ENCODE results near the gene PLD2. TPM values are rescaled to one million over a fixed set of nuclear protein-coding genes. Genes with fewer than 3 reads are reported as not detected.

PLD2 gene
- total RNA-seq, 4 donors from 2014 or later, result 13.9 to 81.9 (median 18.9) TPM

GRCh38 chr17:4837471-4838308 is 30.7 kb downstream of the PLD2 start:
- in situ Hi-C loops (cut with MboI; ENCODE audit: low pct_ligation_motif_present in 1 of 4, low pct_unique_long_range_greater_than_20kb in 1 of 4, low sequenced_read_pairs in 3 of 4), result no loop called here
- H3K4me1 ChIP-seq, result peaks cover 10 to 69% (median 30%) of the 10 kb centered on the region in 4 donors
- WGBS, 2 donors (ENCODE audit: low coverage in 1 of 2), result 43 to 72% methylated on average over 4 to 13 of the region's 13 CpGs

DNA sequence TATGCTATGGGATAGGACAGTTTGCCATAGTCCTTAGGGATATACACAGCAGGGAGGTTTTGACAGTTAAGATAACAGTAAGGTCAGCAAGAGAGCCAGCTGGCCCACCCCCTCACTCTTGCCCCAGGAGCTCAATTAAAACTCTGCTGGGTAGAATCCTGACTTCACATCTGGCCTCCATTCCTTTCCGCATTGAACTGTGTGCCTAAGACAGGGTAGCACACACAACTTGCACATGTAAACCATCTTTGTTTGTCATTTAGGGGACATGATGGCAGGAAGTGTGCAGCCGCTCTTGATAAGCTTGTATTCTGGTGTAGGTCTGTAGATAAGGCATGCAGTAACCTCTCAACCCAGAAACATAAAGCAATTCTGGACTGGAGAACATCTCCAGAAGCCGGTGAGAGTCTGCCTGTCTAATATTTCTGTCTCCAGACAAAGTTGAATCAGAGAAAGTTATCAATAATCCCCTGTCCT is 31.4 kb downstream of the PLD2 start:
- in situ Hi-C loops (cut with MboI; ENCODE audit: low pct_ligation_motif_present in 1 of 4, low pct_unique_long_range_greater_than_20kb in 1 of 4, low sequenced_read_pairs in 3 of 4) (no loop called here), intact Hi-C loops (cut with DNase I; ENCODE audit: low total_unique reads) (no loop called here)
- Histone ChIP-seq H3K27ac (no peak overlapping the region), H3K9me3 (no peaks in the 10 kb centered on the region), H3K27me3 (no peaks in the 10 kb centered on the region), H3K36me3 (no peaks in the 10 kb centered on the region), H3K4me3 (no peak overlapping the region), H3K4me1 (peaks cover 10 to 69% (median 30%) of the 10 kb centered on the region in 4 donors)
- 95% methylated on average over 3 of the region's 3 CpGs; no CpG with 5 or more reads in 1 of the 2 donors for WGBS, 2 donors (ENCODE audit: low coverage in 1 of 2)
- no peak for DNase-seq
- TF ChIP-seq POLR2A (IDR thresholded peaks at IDR 0.05) (no peak), EP300 (IDR thresholded peaks at IDR 0.05; ENCODE audit: low read depth) (no peak), POLR2AphosphoS5 (IDR thresholded peaks at IDR 0.05) (no peak)
- TF ChIP-seq, protein P1, sequence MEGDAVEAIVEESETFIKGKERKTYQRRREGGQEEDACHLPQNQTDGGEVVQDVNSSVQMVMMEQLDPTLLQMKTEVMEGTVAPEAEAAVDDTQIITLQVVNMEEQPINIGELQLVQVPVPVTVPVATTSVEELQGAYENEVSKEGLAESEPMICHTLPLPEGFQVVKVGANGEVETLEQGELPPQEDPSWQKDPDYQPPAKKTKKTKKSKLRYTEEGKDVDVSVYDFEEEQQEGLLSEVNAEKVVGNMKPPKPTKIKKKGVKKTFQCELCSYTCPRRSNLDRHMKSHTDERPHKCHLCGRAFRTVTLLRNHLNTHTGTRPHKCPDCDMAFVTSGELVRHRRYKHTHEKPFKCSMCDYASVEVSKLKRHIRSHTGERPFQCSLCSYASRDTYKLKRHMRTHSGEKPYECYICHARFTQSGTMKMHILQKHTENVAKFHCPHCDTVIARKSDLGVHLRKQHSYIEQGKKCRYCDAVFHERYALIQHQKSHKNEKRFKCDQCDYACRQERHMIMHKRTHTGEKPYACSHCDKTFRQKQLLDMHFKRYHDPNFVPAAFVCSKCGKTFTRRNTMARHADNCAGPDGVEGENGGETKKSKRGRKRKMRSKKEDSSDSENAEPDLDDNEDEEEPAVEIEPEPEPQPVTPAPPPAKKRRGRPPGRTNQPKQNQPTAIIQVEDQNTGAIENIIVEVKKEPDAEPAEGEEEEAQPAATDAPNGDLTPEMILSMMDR (IDR thresholded peaks at IDR 0.05), result no peak

More at GRCh38 chr17:4837471-4838308, 30.7 kb downstream of the PLD2 start:
- no peaks in the 10 kb centered on the region for H3K9me3 ChIP-seq
- DNase-seq, result no peak
- intact Hi-C loops (cut with DNase I; ENCODE audit: low total_unique reads), result no loop called here
- TF ChIP-seq POLR2A (IDR thresholded peaks at IDR 0.05) (no peak), EP300 (IDR thresholded peaks at IDR 0.05; ENCODE audit: low read depth) (no peak), POLR2AphosphoS5 (IDR thresholded peaks at IDR 0.05) (no peak)
- TF ChIP-seq, protein P1 (IDR thresholded peaks at IDR 0.05), result no peak
- H3K27me3 ChIP-seq, result no peaks in the 10 kb centered on the region
- no peak overlapping the region for H3K27ac ChIP-seq
- H3K4me3 ChIP-seq, result no peak overlapping the region
- no peaks in the 10 kb centered on the region for H3K36me3 ChIP-seq

DNA sequence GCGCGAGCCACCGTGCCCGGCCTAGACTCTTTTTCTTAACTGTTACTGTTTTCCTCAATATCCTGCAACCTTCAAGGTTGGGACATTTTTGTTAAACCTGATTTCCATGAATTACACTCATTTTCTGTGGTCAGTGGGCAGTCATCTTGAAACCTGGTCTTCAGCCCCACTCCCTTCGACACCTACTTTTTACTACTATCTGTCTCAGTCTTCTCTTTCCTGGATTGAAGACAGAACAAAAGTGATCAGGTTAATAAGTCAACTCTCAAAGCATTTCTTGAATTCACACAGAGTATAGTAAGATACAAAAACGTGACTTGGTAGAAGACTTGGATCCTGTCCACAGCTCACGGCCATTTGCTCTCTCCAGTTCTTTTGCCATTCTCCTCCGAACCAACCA is 32.3 kb downstream of the PLD2 start:
- Histone ChIP-seq H3K36me3 (no peaks in the 10 kb centered on the region), H3K4me1 (peaks cover 10 to 63% (median 26%) of the 10 kb centered on the region in 4 donors), H3K4me3 (no peak overlapping the region), H3K27me3 (no peaks in the 10 kb centered on the region), H3K9me3 (no peaks in the 10 kb centered on the region), H3K27ac (no peak overlapping the region)
- in situ Hi-C loops (cut with MboI; ENCODE audit: low pct_ligation_motif_present in 1 of 4, low pct_unique_long_range_greater_than_20kb in 1 of 4, low sequenced_read_pairs in 3 of 4) (no loop called here), intact Hi-C loops (cut with DNase I; ENCODE audit: low total_unique reads) (no loop called here)
- no peak for DNase-seq
- TF ChIP-seq EP300 (IDR thresholded peaks at IDR 0.05; ENCODE audit: low read depth) (no peak), POLR2AphosphoS5 (IDR thresholded peaks at IDR 0.05) (no peak), POLR2A (IDR thresholded peaks at IDR 0.05) (no peak)
- TF ChIP-seq, protein P1 (IDR thresholded peaks at IDR 0.05), result no peak
- WGBS, 2 donors (ENCODE audit: low coverage in 1 of 2), result 87 to 90% methylated on average over 7 to 8 of the region's 8 CpGs

DNA sequence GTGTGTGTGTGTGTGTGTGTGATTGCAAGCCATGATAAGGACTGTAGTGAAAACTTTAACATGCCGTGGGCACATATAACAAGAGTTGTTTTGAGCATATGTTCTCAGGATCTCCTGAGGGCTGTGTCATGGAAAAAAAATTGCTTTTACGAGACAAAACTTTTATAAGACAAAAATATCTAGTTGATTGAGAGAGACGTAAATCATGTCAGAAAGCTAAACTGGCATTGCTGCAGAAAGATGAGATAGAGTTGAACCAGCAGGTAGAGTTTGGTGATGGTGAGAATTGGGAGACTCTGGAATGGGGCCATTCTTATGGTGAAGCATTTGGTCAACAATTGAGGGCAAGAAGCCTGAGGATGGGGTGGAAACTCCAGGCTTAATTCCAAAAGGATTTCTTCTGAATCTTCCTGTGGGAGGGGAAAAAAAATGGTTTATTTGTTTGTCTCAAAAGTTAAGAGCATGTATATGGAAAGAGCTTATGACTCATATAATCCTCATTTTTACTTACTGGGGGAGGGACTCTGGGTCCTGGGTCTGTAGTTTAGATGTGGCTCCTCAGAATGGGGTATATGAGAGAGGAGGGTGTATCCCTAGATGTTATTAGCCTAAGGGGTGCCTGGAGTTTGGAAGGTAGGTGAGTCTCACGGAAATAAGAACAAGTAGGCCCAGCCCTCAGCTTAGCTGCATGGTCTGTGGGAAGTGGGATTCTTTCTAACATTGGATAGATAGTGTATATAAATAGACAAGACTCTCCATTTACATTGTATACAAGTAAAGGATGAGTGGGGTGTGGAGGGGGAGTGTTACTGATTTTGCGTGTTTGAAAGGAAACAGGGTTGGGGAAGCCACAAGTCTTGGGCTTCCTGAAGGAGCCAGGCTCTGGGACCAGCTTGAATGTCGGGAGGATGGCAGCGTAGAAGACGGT is 33.3 kb downstream of the PLD2 start:
- H3K36me3 ChIP-seq, result no peaks in the 10 kb centered on the region
- H3K27ac ChIP-seq, result no peak overlapping the region
- peaks cover 10 to 53% (median 17%) of the 10 kb centered on the region in 4 donors for H3K4me1 ChIP-seq
- H3K27me3 ChIP-seq, result no peaks in the 10 kb centered on the region
- WGBS, 2 donors (ENCODE audit: low coverage in 1 of 2), result 76 to 84% methylated on average over 7 to 8 of the region's 8 CpGs
- in situ Hi-C loops (cut with MboI; ENCODE audit: low pct_ligation_motif_present in 1 of 4, low pct_unique_long_range_greater_than_20kb in 1 of 4, low sequenced_read_pairs in 3 of 4) (no loop called here), intact Hi-C loops (cut with DNase I; ENCODE audit: low total_unique reads) (no loop called here)
- no peak for TF ChIP-seq POLR2A (IDR thresholded peaks at IDR 0.05)
- no peak for TF ChIP-seq EP300 (IDR thresholded peaks at IDR 0.05; ENCODE audit: low read depth)
- TF ChIP-seq, protein P1 (IDR thresholded peaks at IDR 0.05), result no peak
- TF ChIP-seq POLR2AphosphoS5 (IDR thresholded peaks at IDR 0.05), result no peak
- DNase-seq, result no peak
- H3K4me3 ChIP-seq, result no peak overlapping the region
- H3K9me3 ChIP-seq, result no peaks in the 10 kb centered on the region
